GM12801 (cell line): ENCODE measurements around the gene NELFCD.

ENCODE experiments used
- TF ChIP-seq, protein P1 (sequence below): IDR thresholded peaks from one replicate; pipeline ENCODE4 v1.5.1; 2011; ENCODE audit warnings: control low read depth; ENCODE audit not compliant: insufficient read length; ENCODE audit errors: extremely low read depth

NELFCD gene

DNA sequence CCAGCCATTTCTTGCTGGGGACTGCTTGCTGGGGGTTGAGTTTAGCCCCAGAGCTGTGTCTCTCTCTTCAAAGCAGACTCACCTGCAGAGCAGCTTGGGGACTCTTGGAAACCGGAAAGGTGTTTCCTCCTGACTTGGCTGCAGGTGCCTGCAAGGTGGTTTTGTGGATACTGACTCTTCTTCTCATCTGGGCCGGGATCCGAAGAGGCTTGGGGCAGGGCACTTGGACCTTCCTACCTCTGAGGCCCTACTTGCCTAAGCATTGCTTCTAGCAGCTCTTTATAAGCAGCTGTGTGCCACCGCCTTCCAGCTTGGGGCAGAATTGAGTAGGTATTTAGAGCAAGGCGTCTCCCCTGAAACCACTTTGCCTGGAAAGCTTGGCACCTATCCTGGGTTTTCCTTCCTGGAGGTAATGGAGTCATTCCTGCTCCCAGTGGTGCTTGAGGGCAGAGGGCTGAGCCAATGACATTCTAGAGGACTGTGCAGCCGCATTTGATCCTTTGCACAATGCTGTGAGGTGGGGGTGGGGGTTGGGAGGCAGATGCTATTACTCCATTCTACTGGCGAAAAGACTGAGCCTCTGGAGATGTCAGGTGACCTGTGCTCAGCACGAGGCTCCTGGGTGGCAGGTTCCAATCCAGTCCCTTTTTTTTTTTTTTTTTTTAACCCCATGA, 29.4 kb downstream of the NELFCD start:
- TF ChIP-seq, protein P1, sequence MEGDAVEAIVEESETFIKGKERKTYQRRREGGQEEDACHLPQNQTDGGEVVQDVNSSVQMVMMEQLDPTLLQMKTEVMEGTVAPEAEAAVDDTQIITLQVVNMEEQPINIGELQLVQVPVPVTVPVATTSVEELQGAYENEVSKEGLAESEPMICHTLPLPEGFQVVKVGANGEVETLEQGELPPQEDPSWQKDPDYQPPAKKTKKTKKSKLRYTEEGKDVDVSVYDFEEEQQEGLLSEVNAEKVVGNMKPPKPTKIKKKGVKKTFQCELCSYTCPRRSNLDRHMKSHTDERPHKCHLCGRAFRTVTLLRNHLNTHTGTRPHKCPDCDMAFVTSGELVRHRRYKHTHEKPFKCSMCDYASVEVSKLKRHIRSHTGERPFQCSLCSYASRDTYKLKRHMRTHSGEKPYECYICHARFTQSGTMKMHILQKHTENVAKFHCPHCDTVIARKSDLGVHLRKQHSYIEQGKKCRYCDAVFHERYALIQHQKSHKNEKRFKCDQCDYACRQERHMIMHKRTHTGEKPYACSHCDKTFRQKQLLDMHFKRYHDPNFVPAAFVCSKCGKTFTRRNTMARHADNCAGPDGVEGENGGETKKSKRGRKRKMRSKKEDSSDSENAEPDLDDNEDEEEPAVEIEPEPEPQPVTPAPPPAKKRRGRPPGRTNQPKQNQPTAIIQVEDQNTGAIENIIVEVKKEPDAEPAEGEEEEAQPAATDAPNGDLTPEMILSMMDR = no peak

DNA sequence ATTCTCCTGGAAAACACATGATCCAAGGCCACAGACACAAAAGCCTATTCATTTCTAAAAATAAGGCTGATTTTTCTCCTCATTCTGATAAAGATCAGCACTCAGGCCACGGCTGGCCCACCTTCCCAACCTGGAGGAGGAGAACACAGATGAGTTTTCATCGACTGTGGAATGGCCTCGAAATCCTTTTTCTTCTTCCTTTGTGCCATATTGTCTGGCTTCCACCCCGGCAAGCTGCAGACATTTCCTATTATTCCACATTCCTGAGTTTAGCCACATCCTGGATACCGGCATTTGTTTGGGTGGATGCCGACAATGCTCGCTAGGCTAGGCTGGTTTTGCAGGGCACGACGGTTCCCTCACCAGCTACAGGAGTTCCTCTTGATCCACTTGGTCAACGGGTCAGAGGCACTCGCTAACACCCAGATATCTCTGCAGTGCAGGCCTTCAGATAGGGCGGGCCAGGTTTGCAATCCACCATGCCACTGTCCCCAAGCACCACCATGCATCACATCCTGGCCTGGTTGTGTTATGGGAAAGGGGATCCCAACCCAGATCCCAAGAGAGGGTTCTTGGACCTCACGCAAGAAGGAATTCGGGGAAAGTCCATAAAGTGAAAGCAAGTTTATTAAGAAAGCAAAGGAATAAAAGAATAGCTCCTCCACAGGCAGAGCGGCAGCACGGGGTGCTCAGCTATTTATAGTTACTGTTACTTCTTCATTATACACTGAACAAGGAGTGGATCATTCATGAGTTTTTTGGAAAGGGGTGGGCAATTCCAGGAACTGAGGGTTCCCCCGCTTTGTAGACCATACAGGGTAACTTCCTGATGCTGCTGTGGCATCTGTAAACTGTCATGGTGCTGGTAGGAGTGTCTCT, 30.2 kb downstream of the NELFCD start:
- TF ChIP-seq, protein P1 = no peak

DNA sequence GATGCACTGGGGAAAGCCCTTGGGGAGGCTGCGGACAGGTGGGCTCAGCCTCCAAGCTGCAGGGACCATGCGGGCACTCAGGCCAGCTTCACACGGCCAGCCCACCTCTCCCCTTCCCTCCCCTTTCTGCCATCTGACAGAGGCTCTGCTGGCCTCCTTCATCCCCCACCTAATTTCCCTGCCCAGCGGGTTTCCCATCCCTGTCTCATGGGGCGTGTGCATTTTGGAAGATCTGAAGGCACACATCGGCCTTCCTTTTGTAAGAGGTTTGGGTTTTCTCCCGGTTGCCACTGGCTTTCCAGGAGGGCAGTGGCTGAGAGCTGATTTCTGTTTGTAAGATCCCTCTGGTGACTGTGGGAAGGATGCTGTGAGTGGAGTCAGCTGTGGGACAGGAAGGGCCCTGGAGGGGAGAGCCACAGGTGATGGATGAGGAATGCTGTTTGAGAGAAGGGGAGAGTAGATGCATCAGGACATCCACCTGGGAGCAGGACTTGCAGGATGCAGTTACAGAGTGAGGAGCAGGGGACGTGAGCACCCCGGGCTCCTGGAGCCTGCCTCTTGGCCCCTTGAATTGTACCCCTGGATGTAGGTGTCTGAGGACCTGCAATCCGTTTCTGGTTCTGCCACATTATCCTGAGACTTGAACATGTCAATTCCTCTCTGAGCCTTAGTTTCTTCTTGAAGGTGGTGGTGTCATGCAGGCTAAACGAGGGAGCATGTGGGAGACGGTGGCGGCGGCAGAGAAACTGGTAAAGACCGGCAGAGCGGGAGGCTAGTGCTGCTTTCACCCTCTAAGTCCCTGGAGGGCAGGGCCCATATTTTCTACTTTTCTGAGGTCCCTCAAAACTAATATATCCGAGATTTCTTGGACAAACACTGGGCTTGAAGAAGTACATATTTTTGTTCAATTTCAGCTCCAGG, 32.2 kb downstream of the NELFCD start:
- TF ChIP-seq, protein P1 = no peak

GRCh38 chr20:59013959-59014608, 33.0 kb downstream of the NELFCD start:
- TF ChIP-seq, protein P1 = no peak

GRCh38 chr20:59014680-59015389, 33.8 kb downstream of the NELFCD start:
- TF ChIP-seq, protein P1 = no peak

DNA sequence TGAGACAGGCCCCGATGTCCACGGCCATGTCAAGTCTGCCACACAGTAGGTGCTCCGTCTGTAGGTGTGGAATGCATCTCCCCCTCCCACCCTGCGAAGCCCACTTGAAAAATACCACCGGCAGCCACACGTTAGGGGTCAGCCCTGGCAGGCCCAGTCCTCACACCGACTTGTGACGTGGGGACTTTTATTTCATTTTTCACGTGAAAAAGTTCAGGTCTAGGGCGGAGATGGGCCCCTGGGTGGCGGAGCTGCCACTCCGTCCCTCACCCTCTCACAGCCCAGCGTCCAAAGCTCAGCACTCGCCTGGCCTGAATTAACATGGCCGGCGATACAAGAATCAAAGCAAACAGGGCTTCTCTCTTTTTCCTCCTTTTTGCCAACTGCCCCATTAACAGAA, 34.4 kb downstream of the NELFCD start:
- TF ChIP-seq, protein P1 = no peak
